GM12878 (cell line): ENCODE data around the gene OTOF. TPM values are rescaled to one million over a fixed set of nuclear protein-coding genes. Genes with fewer than 3 reads are reported as not detected.

Experiments used
- ATAC-seq: fragments of 200-7000 bp; cut with Tn5 transposase; 3 replicates; pipeline ENCODE4 v1.9.1; 2020; ENCODE audit warnings: mild to moderate bottlenecking, moderate library complexity
- BruUV-seq: library from RNA; stranded (reverse); fragments of 400-500 nt; replicated peaks from 2 replicates; lab custom pipeline; 2021; lab: Mats Ljungman, UMichigan
- CTCF ChIA-PET: fragments of 300-600 bp; sonication (Branson Sonifier 250); formaldehyde crosslinking; extraction: SDS; loops from one replicate; lab custom pipeline; 2021; ENCODE audit warnings: inconsistent platforms; lab: Yijun Ruan, JAX
- POLR2A ChIA-PET: fragments of 350-600 bp; formaldehyde crosslinking; extraction: SDS; loops from one replicate; lab custom pipeline; 2021; ENCODE audit warnings: inconsistent platforms; lab: Charles Lee
- RAD21 ChIA-PET: fragments of 300-600 bp; sonication (Branson Sonifier 250); formaldehyde crosslinking; loops from one replicate; lab custom pipeline; 2023; ENCODE audit warnings: antibody characterized with exemption; ENCODE audit not compliant: unreplicated experiment; lab: Charles Lee
- SMC1A ChIA-PET: fragments of 300-600 bp; sonication (Branson Sonifier 250); formaldehyde crosslinking; loops from one replicate; lab custom pipeline; 2023; ENCODE audit not compliant: unreplicated experiment, uncharacterized antibody; lab: Charles Lee
- DNase-seq: peaks from one replicate; pipeline ENCODE4 v3.0.0-alpha.2; 2011; ENCODE audit warnings: low read depth, low spot score
- FAIRE-seq: peaks from 3 replicates; lab custom pipeline; 2011; peaks lifted over from hg19 to GRCh38; lab: Jason Lieb, UNC
- H2AFZ ChIP-seq: 2 replicates; pipeline ENCODE4 v1.6.0; 2011; ENCODE audit warnings: low read depth, low read length, control low read depth; ENCODE audit not compliant: control insufficient read depth
- H3K27ac ChIP-seq: 2 replicates; pipeline ENCODE4 v1.5.1; 2011; ENCODE audit warnings: control low read depth; ENCODE audit not compliant: control insufficient read depth, insufficient read depth
- H3K27me3 ChIP-seq, 2 experiments: replicated peaks in 1 of 2; 2 replicates each; pipeline versions ENCODE4 v1.6.0 to v1.6.1; 2011; ENCODE audit warnings: low read length in 1 of 2; ENCODE audit not compliant: control insufficient read depth in 2 of 2, insufficient read depth in 2 of 2
- H3K36me3 ChIP-seq, 2 experiments: 2 replicates each; pipeline ENCODE4 v1.5.1; 2011; ENCODE audit warnings: low read length in 1 of 2; ENCODE audit not compliant: control insufficient read depth in 2 of 2, insufficient read depth in 2 of 2
- H3K4me1 ChIP-seq: 2 replicates; pipeline ENCODE4 v1.6.1; 2011; ENCODE audit warnings: mild to moderate bottlenecking, low read length, moderate library complexity, mixed read lengths; ENCODE audit not compliant: control insufficient read depth, insufficient read depth
- H3K4me2 ChIP-seq: 2 replicates; pipeline ENCODE4 v1.6.0; 2011; ENCODE audit warnings: control low read depth; ENCODE audit not compliant: control insufficient read depth, insufficient read depth
- H3K4me3 ChIP-seq: fragments of 200-600 bp; sonication (generic); 2 replicates; pipeline ENCODE4 v1.5.1; 2016
- H3K79me2 ChIP-seq: 2 replicates; pipeline ENCODE4 v1.6.0; 2011; ENCODE audit warnings: low read length; ENCODE audit not compliant: control insufficient read depth, insufficient read depth
- H3K9ac ChIP-seq: 2 replicates; pipeline ENCODE4 v1.8.0; 2011; ENCODE audit warnings: low read length, control low read depth, mixed read lengths; ENCODE audit not compliant: control insufficient read depth, insufficient read depth
- H3K9me3 ChIP-seq: replicated peaks from 3 replicates; pipeline ENCODE4 v1.5.1; 2011; ENCODE audit warnings: mild to moderate bottlenecking, low read length; ENCODE audit not compliant: control insufficient read depth, insufficient read depth
- H4K20me1 ChIP-seq: 2 replicates; pipeline ENCODE4 v1.6.0; 2011; ENCODE audit not compliant: control insufficient read depth, insufficient read depth
- BMI1 ChIP-seq: fragments of 450-650 bp; IDR thresholded peaks from 2 replicates; pipeline ENCODE4 v1.6.1; 2016; ENCODE audit warnings: mild to moderate bottlenecking, moderate library complexity, borderline replicate concordance
- BRCA1 ChIP-seq: IDR thresholded peaks from 2 replicates; pipeline ENCODE4 v1.6.1; 2011; ENCODE audit warnings: low read depth, low read length, improper control_type of control experiment
- CBX5 ChIP-seq: sonication (generic); IDR thresholded peaks from 2 replicates; pipeline ENCODE4 v1.6.1; 2016; ENCODE audit warnings: low read depth, moderate library complexity, mild to moderate bottlenecking, inconsistent platforms
- CEBPB ChIP-seq, 2 experiments: fragments of 150-350 bp in 1 of 2; IDR thresholded peaks; 2 replicates each; pipeline ENCODE4 v1.6.1; 2012 to 2014; ENCODE audit warnings: low read depth in 2 of 2, low read length in 2 of 2, borderline replicate concordance in 1 of 2, inconsistent platforms in 1 of 2
- CHD1 ChIP-seq: IDR thresholded peaks from 2 replicates; pipeline ENCODE4 v1.6.1; 2012; ENCODE audit warnings: low read depth, low read length, improper control_type of control experiment
- HCFC1 ChIP-seq: fragments of 150-350 bp; IDR thresholded peaks from 2 replicates; pipeline ENCODE4 v1.6.1; 2014; ENCODE audit warnings: low read length
- IRF4 ChIP-seq: IDR thresholded peaks from 2 replicates; pipeline ENCODE4 v1.6.1; 2011; ENCODE audit warnings: low read depth, low read length
- LARP7 ChIP-seq: fragments of 450-650 bp; IDR thresholded peaks from 2 replicates; pipeline ENCODE4 v1.6.1; 2017; ENCODE audit warnings: mild to moderate bottlenecking
- MYC ChIP-seq: IDR thresholded peaks from 2 replicates; pipeline ENCODE4 v1.6.1; 2011; ENCODE audit warnings: mild to moderate bottlenecking, low read length, moderate library complexity, inconsistent platforms; ENCODE audit not compliant: insufficient read depth, insufficient replicate concordance, insufficient read length, severe bottlenecking
- PML ChIP-seq: IDR thresholded peaks from 2 replicates; pipeline ENCODE4 v1.6.1; 2012; ENCODE audit warnings: low read length, inconsistent platforms
- RELB ChIP-seq: fragments of 450-650 bp; IDR thresholded peaks from 2 replicates; pipeline ENCODE4 v1.6.1; 2017; ENCODE audit warnings: low read depth, mild to moderate bottlenecking, moderate library complexity
- SMARCA5 ChIP-seq: fragments of 450-650 bp; IDR thresholded peaks from 2 replicates; pipeline ENCODE4 v1.6.1; 2017; ENCODE audit warnings: mild to moderate bottlenecking
- TCF3 ChIP-seq: IDR thresholded peaks from 2 replicates; pipeline ENCODE4 v1.6.1; 2012; ENCODE audit warnings: low read depth, mild to moderate bottlenecking, low read length, borderline replicate concordance; ENCODE audit not compliant: insufficient read depth
- ZBED1 ChIP-seq: IDR thresholded peaks from 2 replicates; pipeline ENCODE4 v1.6.1; 2016; ENCODE audit warnings: borderline replicate concordance
- ZSCAN29 ChIP-seq: fragments of 450-650 bp; IDR thresholded peaks from 2 replicates; pipeline ENCODE4 v1.6.1; 2017; ENCODE audit warnings: mild to moderate bottlenecking, moderate library complexity
- WGBS: methylation state at CpG from one replicate; pipeline ENCODE4 v1.1.6; 2016; ENCODE audit warnings: low lambda C conversion rate; ENCODE audit not compliant: insufficient replicate concordance, insufficient coverage; ENCODE audit errors: missing lambda C conversion rate; 5-methylcytosine and 5-hydroxymethylcytosine counted together
- in situ Hi-C: fragments of 300-500 bp; cut with MboI; formaldehyde crosslinking; loops from 9 replicates; pipeline ENCODE4 v1.14.3; 2018; ENCODE audit warnings: mixed read lengths
- intact Hi-C: fragments of 100-400 bp; cut with micrococcal nuclease; formaldehyde crosslinking; loops from one replicate; pipeline ENCODE4 v1.14.2; 2022; ENCODE audit not compliant: unreplicated experiment
- polyA plus RNA-seq, 11 experiments: library from polyadenylated mRNA; depleted of rRNA in 4 of 11; unstranded in 6 of 11; stranded (reverse) in 5 of 11; fragments of >200 nt; fragmentation: Nextera tagmentation in 4 of 11; fragmentation: Illumina TruSeq in 1 of 11; extraction: Ambion mirVana in 4 of 11; extraction: Trizol in 1 of 11; gene quantifications; 1 replicate in 1 of 11; 2 replicates in 10 of 11; pipeline versions ENCODE4 v1.2.1 to v1.2.3, GENCODE V29; 2011 to 2016; ENCODE audit warnings: inconsistent platforms in 2 of 11, missing spikeins in 2 of 11, low read depth in 1 of 11
- total RNA-seq, 4 experiments: library from RNA; depleted of rRNA in 3 of 4; stranded (reverse); fragments of >200 nt in 3 of 4; fragmentation: Illumina TruSeq in 1 of 4; extraction: Trizol in 1 of 4; gene quantifications; 2 replicates each; pipeline versions ENCODE4 v1.2.1 to v1.2.3, GENCODE V29; 2013 to 2021

Gene OTOF
- total and polyA plus RNA-seq, 10 of the 15 experiments (the other 5 are each of a cell fraction or from before 2014, with no cell fraction given) = under 0.01 to 0.31 (median 0.07) TPM; not detected in 6

- no peak for TF ChIP-seq CEBPB (IDR thresholded peaks at IDR 0.05; ENCODE audit: borderline replicate concordance in 1 of 2, low read depth in 2 of 2, low read length in 2 of 2)
- no peak for TF ChIP-seq HCFC1
These were observed 16.3 kb downstream of the OTOF start (continued) for GRCh38 chr2:26461601-26462023.

GRCh38 chr2:26460613-26461031, 17.3 kb downstream of the OTOF start:
- no peaks in the 10 kb centered on the region for H3K4me1 ChIP-seq
- in situ Hi-C loops = no loop called here
- H4K20me1 ChIP-seq = no peaks in the 10 kb centered on the region
- H2AFZ ChIP-seq = no peak overlapping the region
- CTCF ChIA-PET = interaction anchor here (0.7 kb wide), 1 partner anchor 92 kb away, joined by 3 read pairs; no protein-coding TSS in a partner anchor
- H3K27me3 ChIP-seq = no peaks in the 10 kb centered on the region
- SMC1A ChIA-PET = no interaction called here
- TF ChIP-seq LARP7 (no peak), IRF4 (no peak), MYC (no peak), BRCA1 (no peak), TCF3 (no peak), SMARCA5 (no peak), CHD1 (no peak), RELB (no peak), ZSCAN29 (no peak), PML (no peak), CBX5 (no peak), BMI1 (no peak), ZBED1 (no peak)
- H3K27ac ChIP-seq = no peak overlapping the region
- H3K79me2 ChIP-seq = no peaks in the 10 kb centered on the region
- ATAC-seq (no peak), DNase-seq (no peak), FAIRE-seq (no peak)
- no peaks in the 10 kb centered on the region for H3K36me3 ChIP-seq
- no TSS peak for BruUV-seq
- no peak overlapping the region for H3K4me3 ChIP-seq
- no peaks in the 10 kb centered on the region for H3K9me3 ChIP-seq
- WGBS = 51% methylated on average over 15 of the region's 19 CpGs
- POLR2A ChIA-PET = no interaction called here
- no peak overlapping the region for H3K9ac ChIP-seq
- no peak overlapping the region for H3K4me2 ChIP-seq
- intact Hi-C loops = no loop called here
- RAD21 ChIA-PET = no interaction called here
